HG03571 (cell line): ENCODE data around the gene GABBR2.
"Not testable (repeated sequence)": the region's sequence is repeated elsewhere in the genome, so short reads cannot be mapped to it uniquely, and the experiment has no call there.

Experiments used
- ATAC-seq: cut with Tn5 transposase; IDR thresholded peaks from one replicate; pipeline ENCODE4 v1.9.1; 2021; ENCODE audit not compliant: unreplicated experiment

Gene GABBR2

DNA sequence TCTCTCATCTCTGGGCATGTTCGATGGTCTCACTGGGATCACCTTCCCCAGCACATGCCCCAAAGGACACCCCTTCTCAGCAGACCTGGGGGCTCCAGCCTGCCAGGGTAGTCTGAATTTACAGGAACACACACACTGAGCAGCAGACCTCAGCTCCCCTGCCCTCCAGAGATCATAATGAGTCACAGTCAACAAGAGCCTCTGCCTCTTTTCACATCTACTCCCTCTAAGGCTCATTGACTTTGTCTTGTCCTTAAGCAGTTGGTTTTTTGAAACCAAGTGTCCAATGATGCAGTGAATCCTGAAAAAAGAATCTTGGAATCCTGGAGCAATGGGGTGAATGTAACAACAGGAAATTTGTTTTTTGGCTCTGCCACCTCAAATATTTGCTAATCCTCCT, 20.8 kb downstream of the GABBR2 start:
- no peak for ATAC-seq

DNA sequence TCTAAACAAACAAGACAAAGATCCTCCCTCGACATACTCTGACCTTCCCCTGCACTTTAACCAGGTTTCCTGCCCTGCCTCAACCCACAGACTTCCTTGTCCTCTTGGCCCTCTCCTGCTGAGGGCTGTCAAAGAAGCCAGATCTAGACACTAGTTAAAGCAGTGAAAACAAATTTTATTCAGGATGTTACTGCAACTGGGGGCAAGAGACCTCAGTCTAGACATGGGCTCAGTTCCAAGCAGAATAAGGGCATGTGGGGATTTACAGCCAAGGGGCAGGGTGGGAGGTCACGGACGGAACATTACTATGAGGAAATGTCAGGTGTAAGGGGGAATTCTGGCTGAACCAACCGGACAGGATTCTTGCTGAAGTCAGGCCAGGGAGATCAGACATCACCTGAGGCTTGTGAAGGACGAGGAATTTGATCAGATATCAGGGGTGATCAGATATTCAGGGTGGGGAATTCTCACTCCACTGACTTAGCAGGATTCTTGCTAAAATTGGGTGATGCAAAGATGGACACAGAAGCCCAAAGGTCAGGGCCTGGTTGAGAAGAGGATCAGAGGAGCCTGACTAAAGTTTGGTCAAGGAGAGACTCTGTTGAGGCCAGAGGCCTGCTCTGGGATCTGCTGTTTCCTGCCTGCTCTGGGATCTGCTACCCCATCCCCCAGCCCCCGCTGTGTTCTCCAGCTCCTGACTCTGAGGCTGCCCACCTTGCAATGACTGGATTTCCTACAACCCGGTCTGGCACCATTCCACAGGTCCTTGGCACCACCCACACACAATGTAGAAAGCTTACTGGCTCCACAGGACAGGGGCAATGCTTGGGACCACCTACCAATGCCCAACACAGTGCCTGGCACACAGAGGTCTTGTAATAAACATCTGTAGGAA, 21.5 kb downstream of the GABBR2 start:
- no peak for ATAC-seq

DNA sequence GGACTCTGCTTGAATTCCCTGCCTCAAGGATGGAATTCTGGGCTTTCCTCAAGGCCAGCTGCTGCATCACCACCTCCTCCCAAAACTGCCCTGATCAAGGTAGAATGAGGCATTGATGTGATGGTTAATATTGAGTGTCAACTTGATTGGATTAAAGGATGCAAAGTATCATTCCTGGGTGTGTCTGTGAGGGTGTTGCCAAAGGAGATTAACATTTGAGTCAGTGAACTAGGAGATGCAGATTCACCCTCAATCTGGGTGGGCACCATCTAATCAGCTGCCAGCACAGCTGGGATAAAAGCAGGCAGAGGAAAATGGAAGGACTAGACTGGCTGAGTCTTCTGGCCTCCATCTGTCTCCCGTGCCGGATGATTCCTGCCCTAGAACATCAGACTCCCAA, 23.9 kb downstream of the GABBR2 start:
- ATAC-seq, result not testable (repeated sequence)

DNA sequence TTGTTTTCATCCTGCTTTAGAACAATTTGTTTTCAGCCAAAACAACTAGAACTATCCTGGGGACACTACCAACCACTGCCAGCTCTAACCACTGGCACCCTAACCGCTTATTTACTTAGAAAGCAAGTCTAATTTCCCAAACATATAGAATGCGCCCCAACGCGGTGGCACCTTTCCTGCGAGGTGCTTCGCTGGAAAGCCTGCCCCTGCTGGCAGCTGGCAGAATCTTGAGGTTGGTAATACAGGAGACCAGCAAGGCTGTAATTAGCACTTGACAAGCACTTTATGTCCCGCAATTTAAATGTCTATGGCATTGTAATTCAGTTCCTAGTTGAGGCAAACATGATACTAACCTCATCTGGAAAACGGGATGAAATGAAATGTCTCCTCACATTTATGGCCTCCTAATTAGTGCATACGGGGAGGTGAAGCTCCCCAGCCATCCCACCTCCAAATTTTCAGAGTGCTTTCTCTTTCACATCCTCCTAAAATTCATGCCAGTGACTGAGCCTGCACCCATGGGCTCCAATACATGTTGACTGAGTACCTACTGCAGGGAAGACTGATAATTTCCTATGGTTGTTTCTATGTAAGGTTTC, 30.4 kb downstream of the GABBR2 start:
- no peak for ATAC-seq

DNA sequence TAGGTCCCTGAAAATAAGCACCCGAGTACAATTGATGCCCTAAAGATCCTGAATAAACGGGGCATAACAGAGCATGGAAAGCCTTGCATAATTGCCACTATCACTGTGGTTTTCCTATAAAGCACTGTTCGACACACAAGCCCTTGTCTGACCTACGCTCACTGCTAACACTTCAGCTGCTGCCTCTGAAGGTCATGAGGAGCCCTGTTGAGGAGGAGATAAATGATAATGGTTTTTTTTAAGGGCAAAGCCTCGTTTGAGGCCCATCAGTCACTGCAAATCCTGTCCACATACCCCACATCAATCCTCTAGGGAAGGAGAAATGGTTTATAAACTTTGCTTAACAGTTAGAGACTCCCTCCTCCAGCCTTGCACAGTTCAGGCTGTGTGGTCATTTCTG, 35.1 kb downstream of the GABBR2 start:
- no peak for ATAC-seq

DNA sequence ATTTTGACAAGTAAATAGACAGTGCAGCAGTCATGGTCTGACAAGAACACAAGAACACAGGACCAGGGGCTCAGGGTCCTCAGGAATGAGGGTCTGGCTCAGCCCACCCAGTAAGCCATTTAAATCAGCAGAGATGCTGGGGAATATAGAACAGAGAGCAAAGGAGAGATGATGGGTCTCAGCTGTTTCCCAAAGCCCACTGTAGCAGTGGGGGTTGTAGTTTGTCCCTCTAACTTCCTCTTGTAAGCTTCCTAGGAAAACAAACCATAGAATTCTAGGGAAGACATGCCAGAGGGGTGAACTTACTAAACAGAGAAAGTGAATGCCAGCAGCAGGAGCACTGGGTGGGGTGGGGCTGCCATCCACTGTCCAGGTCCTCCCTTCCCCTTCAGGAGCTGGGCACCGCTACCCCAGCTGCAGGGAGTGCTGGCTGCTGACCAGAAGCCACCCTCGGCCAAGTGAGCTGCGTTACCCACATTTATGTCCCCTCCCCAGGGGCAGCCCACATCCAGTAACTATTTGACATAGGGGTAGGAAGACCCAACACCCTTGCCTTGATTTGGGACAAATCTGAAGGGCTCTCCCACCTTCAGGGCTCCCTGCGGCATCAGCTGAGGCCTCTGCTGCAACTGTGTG, 41.6 kb downstream of the GABBR2 start:
- ATAC-seq, result no peak

DNA sequence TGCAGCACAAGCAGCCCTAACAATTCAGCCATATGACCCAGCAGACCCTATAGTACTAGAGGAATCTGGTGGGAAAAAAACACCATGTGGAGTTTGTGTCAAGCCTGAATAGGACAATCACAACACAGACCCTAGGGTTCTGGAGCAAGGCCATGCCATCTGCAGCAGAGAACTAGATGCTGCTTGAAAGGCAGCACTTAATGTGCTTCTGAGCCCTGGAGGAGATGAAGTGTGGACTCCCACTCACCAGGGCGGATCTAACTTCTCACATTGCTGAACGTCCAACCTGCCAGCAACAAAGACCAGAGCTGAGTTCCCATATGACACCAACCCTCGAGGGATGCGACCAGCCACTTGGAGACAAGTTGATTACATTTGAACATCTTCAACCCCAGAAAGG, 43.2 kb downstream of the GABBR2 start:
- no peak for ATAC-seq

DNA sequence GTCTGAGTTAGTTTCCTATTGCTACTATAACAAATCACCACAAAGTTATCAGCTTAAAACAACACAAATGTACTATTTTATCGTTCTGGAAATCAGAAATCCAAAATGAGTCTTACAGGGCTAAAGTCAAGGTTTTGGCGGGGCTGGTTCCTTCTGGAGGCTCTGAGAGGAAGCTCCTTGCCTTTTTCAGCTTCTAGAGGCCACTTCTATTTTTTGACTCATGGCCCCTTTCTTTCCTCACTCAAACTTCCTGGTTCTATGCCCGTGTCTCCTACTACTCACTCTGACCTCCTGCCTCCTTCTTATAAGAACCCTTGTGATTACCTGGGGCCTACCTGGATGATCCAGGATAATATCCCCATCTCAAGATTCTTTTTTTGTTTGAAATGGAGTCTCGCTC, 48.2 kb downstream of the GABBR2 start:
- no peak for ATAC-seq

DNA sequence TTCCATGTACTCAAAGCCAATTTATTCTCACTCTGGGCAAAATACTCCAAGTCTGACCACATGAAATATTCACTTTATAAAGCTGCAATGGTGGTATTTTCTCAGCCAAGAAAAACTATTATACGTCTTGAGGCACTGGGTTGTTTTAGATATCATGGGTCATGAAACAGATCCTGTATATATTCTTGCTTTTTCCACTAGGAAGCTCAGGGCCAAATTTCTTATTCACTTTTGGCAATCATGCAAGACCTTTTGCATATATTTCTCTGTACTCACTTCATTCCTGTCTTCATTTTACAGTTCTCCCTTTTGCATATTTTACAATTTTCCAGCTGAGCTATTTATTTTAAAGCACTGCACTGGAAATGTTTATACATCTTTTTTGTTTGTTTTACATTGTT, 49.8 kb downstream of the GABBR2 start:
- no peak for ATAC-seq

DNA sequence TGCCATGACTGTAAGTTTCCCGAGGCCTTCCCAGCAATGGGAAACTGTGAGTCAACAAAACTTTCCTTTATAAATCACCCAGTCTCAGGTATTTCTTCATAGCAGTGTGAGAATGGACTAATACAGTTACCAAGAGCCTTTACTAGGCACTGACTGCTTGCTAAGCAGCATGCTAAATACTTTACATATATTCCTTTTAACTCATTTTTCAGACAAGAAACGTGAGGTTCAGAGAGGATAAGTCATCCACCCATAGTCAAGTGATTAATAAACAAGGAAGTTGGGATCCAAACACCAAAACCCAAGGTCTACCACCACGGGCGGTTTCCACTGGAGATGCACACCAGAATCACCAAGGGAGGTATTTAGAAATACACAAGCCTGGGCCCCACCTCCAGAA, 50.8 kb downstream of the GABBR2 start:
- ATAC-seq, result no peak

DNA sequence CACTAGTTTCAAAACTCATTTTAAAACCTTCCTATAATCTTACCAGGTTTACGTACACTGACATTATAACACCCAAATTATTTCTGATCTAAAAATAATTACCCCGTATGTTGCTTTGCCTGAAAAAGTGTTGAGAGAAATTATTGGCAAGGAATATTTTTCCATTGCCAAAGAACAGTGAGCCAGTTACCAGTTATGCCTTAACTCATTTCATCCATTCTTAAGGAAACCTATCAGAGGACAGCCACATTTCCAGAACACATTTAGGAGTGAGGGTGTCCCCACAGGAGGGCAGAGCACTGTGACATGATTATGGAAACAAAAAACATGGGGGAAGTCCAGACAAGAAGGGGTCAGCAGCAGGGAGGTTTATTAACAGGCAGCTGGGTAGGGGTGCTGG, 52.2 kb downstream of the GABBR2 start:
- ATAC-seq, result no peak

DNA sequence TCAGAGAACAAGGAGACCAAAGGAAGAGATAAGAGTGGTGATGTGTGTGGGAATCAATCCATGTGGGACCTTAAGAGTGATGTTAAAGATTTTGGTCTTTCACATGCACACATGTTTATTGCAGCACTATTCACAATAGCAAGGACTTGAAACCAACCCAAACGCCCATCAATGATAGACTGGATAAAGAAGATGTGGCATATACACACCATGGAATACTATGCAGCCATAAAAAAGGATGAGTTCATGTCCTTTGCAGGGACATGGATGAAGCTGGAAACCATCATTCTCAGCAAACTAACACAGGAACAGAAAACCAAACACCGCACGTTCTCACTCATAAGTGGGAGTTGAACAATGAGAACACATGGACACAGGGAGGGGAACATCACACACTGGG, 53.3 kb downstream of the GABBR2 start:
- not testable (repeated sequence) for ATAC-seq

DNA sequence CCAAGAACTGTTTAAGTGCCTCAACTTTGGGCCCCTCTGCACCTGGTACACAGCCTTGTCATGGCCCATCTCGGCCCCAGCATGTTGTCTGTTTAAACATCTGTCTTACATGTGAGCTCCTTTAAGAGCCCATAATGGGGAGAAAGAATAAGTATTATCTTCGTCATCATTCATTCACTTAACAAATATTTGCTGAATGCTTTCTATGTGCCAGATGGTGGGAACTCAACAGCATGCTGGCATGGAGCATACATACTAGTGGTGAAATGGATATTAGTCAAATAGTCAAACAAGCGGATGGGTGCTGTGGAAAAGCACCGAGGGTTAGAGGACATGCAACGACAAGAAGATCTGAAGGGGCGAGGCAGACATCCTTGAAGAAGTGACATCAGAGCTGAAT, 54.5 kb downstream of the GABBR2 start:
- no peak for ATAC-seq

DNA sequence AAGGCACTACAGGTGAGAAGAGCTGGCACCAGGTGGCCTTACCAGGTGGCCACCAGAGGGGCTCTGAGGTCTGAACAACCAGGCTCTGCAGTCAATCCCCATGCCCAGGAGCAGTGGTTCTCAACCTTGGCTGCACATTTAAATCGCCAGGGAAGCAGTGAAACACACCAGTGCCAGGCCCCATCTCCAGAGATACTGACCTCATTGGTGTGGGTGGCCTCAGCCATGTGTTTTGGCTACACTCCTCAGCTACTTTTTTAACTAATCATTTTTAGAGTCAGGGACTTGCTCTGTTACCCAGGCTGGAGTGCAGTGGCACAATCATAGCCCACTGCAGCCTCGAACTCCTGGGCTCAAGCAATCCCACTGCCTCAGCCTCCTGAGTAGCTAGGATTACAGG, 56.0 kb downstream of the GABBR2 start:
- ATAC-seq, result no peak

DNA sequence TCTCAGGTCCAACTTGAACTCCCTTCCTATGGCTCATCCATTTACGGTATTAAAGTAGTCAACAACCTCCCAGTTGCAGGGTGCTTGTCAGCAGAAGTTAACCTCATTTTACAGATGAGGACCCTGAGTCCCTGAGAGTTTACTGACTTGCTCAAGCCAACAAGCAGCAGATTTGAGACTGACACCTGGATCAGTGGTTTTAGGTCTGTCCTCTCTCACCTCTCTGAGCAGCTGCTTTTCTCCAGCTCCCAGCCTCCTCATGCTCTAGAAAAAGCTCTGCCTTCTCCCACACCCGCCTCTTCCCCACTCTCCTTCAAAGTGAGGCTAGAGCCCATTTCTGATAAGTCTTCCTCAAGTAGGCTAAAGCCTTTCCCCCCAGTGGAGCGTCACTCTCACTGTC, 56.4 kb downstream of the GABBR2 start:
- ATAC-seq, result no peak

DNA sequence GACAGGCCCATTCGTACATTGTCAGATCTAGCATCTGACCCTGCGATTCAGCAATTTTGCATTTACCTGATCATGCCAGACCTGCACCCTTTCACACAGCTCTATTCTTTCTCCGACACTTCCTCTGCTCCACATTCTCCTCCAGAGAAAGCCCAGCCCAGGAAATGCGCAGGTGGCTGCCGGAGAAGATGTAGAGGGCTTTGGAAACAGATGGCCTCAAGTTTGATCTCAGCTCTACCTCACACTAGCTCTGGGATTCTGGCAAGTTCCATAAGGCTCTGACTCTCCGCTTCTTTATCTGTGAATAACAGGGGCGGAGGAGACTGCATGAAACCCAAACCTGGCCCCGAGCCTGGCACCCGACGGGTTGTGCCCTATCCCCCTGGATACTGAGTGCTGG, 61.5 kb downstream of the GABBR2 start:
- ATAC-seq, result no peak

DNA sequence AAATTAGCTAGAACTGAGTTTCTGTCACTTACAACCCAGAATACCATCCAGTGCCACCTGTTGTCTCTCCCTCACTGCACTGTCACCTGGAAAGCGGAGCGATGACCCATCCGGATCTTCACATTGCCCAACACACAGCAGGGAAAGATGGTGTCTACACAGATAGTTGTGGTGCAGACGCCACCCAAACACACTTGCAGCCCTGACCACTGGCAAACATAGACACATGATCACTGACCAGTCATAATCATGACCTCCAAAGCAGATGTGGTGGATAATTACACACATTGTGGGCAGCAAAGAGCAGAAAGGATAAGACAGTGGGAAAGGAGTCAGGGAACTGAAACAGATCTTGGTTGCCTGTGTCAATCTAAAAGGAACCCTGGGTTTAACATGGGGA, 64.7 kb downstream of the GABBR2 start:
- ATAC-seq, result no peak

DNA sequence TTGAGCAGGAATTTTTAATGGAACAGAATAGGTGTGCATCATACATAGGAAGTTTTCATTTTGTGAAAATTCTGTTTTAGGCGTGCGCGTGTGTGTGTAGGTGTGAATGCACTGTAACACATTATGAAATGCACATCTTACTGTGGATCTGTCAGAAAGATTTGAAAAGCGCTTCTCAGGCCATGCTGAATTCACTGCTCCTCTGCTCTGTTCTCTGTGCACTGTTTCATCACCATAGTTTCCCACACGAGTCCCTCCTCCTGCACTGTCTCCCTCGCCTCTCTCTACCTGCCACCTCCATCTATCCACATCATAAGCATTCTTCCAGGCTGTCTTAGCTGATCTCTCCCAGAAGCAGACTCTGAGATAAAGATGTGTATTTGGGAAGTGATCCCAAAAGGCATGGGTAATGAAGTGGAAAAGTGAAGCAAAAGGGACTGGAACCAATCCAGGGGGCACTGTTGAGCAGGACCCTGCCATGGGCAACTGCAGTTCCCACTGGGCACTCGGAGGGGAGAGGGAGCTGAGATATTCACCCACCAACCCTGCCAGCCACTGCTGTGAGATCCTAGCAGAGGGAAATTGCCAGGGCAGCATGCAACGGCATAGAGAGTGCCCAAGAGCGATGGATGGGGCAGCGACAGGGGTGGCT, 65.9 kb downstream of the GABBR2 start:
- no peak for ATAC-seq

DNA sequence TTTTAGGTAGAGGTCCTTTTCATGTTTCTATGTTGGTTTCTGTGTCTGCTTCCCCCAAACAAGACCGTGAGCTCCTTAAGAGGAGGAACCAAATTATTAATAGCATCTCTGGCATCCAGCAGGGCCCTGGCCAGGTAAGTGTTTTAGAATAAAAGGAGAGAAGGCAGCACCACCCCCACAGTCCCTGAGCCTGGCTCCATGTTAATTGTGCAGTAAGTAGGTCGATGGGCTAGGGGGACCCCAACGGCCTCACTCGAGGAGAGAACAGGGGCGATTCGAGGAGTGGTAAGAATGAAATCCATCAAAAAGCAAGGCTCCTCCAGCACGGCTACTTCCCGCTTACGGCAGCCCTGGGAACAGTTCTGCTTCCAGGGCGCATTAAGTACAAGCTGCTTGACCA, 67.0 kb downstream of the GABBR2 start:
- ATAC-seq, result no peak

DNA sequence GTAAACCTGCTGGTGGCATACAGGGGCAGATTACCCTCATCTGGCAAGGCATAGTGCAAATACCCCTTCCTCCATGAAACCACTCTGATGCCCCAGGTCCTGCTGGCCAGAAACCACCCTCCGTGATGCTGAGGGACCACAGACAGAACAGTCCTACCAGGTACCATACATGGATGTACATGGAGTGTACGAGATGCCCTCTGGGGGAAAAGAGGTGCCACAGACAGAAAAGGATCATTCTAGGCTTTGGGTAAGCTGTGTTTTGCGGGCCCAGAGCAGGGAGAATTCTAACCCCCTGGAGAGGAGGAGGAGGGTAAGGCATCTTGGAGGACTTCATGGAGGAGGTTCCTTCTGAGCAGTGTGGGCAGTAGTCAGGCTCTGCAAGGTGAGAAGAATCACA, 68.3 kb downstream of the GABBR2 start:
- no peak for ATAC-seq

DNA sequence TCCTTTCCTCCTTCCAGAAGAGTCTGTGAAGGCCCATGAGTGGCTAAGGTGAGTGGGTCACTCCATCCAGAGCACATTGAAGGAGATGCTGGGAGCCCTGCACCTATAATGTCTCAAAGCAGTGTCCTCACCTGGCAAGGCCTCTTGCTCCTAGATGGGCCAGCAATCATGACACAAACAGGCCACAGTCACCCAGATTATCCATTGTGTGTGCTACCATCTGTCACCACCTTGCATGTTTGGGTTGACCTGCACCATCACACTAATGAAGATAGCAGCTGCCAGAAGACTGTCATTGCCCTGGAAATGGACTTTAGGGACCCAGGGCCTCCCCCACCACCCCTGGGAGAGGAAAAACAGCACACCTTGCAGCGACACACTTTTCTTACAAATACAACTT, 69.6 kb downstream of the GABBR2 start:
- no peak for ATAC-seq

DNA sequence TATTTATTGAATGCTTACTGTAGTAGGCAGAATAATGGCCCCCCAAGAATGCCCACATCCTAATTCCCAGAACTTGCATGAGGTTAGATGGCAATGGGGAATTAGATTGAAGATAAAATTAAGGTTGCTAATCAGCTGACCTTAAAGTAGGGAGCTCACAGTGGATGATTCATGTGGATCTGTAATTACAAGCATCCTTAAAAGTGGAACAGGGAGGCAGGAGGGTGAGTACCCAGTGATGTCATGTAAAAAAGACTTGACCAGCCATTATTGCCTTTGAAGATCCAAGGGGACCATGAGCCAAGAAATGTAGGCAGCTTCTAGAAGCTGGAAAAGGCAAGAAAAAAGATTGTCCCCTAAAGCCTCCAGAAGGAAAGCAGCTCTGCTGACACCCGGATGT, 71.4 kb downstream of the GABBR2 start:
- ATAC-seq, result no peak
